SIG-M5 treated with dmso at 0.1 percent for 504 hours (cell line): ENCODE data around the gene SCD5.

Source experiments
- DNase-seq: peaks from one replicate; lab custom pipeline; 2025; ENCODE audit not compliant: unreplicated experiment; lab: John Stamatoyannopoulos, UW

The SCD5 gene

DNA sequence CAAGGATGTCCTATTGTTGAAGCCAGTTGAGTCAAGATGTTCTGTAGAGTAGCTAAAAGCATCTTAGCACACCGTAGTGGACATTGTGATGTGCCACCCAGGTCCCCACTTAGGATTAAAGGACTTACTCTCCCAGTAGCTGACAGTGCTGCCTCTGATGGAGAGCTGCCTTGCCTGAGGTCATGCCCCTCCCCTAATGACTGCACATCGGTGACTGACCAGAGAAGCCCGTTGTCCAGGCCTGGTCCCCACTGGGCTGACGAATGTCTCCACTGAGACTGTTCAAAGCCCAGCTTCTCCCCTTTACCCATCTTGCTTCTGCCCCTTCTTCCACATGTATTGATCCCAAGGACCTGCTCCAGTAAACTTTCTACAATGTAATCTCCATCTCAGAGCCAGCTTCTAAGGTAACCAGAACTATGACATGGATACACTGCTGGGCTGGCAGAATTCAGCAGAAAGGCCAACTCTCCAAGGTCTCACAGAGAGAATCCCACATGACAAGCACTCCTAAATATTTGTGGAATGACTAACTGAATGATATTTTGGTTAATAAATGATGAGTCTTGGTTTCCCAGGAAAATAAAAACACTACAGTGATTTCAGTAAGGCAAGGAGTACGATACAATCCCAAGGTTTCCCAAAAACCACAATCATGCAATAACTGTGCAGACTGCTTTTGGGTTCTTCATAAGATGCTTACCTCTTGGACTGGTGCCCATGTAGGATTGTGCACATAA lies 154.4 kb downstream of the SCD5 start:
- no peak for DNase-seq

GRCh38 chr4:82642331-82642730 lies 156.3 kb downstream of the SCD5 start:
- DNase-seq, result peak; percentile 31

DNA sequence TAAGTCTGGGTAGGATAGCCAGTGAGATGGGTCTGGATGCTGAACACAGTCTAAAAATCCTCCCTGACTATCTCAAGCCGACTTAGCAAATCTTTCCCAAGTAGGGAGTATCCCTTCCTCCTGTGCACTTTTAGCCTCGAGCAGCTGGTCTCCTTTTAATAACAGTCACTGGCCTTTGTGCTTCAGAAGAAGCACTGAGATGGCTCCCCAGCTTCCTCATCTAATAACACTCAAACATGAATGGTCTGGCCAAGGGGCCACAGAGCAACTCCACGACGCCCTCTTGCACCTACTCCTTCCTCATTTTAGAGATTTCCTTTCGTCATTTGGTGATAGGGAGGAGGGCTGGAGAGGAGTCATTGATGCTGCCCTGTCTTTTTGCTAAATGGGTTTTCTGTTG lies 158.1 kb downstream of the SCD5 start:
- DNase-seq, result peak; percentile 36

- no peak for DNase-seq
Measured at GRCh38 chr4:82639971-82640370, 158.6 kb downstream of the SCD5 start.

GRCh38 chr4:82638479-82638878 lies 160.1 kb downstream of the SCD5 start:
- DNase-seq, result no peak

DNA sequence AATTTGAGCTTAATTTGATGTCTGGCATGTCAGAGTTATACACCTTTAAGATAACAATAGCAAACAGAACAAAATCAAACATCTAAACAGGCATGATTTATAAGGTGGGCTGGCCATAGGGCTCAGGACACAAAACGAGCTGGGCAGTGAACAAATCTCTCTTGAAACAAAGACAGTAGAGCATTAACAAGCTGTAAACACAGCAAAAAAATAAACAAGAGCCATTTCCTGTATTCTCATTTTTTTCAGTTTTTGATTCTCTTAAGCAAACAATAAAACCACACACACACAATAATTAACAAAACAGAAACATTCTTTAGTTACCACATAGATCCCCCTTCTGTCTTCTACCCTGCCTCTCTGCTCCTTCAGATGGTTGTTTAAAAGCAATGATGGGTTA lies 168.5 kb downstream of the SCD5 start:
- no peak for DNase-seq

- DNase-seq, result no peak
Measured at GRCh38 chr4:82629238-82630000, 169.2 kb downstream of the SCD5 start.

GRCh38 chr4:82626251-82626868 lies 172.2 kb downstream of the SCD5 start:
- DNase-seq, result no peak

GRCh38 chr4:82624819-82625218 lies 173.8 kb downstream of the SCD5 start:
- no peak for DNase-seq

GRCh38 chr4:82623121-82623683 lies 175.4 kb downstream of the SCD5 start:
- no peak for DNase-seq

DNA sequence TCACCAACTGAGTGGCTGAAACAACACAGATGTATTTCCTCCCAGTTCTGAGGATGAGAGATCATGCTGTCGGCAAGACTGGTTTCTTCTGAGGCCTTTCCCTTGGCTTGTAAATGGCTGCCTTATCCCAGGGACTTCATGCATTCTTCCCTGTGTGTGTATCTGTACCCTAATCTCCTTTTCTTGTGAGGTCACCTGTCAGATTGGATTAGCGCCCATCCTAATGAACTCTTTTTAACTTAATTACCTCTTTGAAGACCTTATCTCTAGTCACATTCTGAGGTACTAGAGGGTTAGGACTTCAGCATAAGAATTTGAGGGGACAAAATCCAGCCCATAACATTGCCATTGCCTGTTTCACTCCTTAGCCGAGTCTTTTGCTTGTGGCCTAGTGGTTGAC lies 177.3 kb downstream of the SCD5 start:
- no peak for DNase-seq

GRCh38 chr4:82620126-82620735 lies 178.4 kb downstream of the SCD5 start:
- DNase-seq, result no peak

GRCh38 chr4:82618103-82618720 lies 180.4 kb downstream of the SCD5 start:
- DNase-seq, result no peak

GRCh38 chr4:82614838-82615449 lies 183.7 kb downstream of the SCD5 start:
- no peak for DNase-seq

DNA sequence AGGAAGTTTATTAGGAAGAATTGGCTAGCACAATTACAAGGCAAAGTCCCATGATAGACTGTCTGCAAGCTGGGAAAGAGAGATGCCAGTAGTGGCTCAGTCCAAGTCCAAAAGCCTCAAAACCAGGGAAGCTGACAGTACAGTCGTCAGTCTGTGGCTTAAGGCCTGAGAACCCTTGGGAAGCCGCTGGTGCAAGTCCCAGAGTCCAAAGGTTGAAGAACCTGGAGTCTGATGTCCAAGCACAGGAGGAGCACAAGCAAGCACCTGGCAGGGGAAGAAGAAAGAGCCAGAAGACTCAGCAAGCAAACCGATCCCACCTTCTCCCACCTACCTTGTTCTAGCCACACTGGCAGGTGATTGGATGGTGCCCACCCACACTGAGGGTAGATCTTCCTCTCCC lies 185.5 kb downstream of the SCD5 start:
- DNase-seq, result no peak

- DNase-seq, result no peak
Measured at GRCh38 chr4:82611982-82612381, 186.6 kb downstream of the SCD5 start.

DNA sequence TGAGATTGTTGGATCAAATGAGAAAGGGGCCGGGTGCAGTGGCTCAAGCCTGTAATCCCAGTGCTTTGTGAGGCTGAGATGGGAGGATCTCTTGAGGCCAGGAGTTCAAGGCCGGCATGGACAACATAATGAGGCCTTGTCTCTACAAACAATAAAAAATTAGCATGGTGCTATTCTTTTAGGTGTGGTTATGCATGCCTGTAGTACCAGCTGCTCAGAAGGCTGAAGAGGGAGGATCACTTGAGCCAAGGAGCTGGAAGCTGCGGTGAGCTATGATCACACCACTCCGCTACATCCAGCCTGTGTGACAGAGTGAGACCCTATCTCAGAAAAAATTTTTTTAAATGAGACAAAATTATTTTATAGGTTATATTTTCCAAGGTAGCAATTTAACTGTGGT lies 187.1 kb downstream of the SCD5 start:
- DNase-seq, result no peak

GRCh38 chr4:82610041-82610440 lies 188.6 kb downstream of the SCD5 start:
- DNase-seq, result no peak

GRCh38 chr4:82606622-82607021 lies 192.0 kb downstream of the SCD5 start:
- DNase-seq, result no peak

DNA sequence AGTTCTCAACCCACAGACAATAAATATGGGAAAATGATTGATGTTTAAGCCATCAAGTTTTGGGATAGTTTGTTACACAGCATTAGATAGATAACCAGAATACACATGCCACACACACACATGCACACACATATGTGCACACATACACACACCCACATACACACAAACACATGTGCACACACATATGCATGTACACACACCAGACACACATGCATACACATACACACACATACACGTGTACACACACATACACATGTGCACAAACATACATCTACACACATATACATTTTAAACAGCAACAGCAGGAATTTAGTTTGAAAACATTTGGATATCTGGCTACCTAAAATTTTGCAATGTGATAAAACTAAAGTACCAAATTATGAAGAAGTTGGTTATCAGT lies 194.1 kb downstream of the SCD5 start:
- DNase-seq, result no peak
